GM18499 (cell line): ENCODE data around the gene PDS5B.

ENCODE experiments used
- ATAC-seq: cut with Tn5 transposase; IDR thresholded peaks from one replicate; pipeline ENCODE4 v1.9.1; 2021; ENCODE audit warnings: moderate number of reproducible peaks; ENCODE audit not compliant: insufficient read depth, unreplicated experiment

PDS5B gene

GRCh38 chr13:32587011-32587810 is 959 bp downstream of the PDS5B start:
- no peak for ATAC-seq

GRCh38 chr13:32587811-32588170 is 1.5 kb downstream of the PDS5B start:
- ATAC-seq: no peak

GRCh38 chr13:32588736-32589135 is 2.5 kb downstream of the PDS5B start:
- no peak for ATAC-seq

GRCh38 chr13:32589471-32589870 is 3.2 kb downstream of the PDS5B start:
- ATAC-seq: no peak

- ATAC-seq: no peak
Measured at GRCh38 chr13:32590266-32590665, 4.0 kb downstream of the PDS5B start.

- no peak for ATAC-seq
Measured at GRCh38 chr13:32592082-32592481, 5.8 kb downstream of the PDS5B start.

GRCh38 chr13:32594157-32594738 is 8.0 kb downstream of the PDS5B start:
- no peak for ATAC-seq

- no peak for ATAC-seq
Measured at GRCh38 chr13:32595306-32595705, 9.1 kb downstream of the PDS5B start.

GRCh38 chr13:32600890-32601289 is 14.6 kb downstream of the PDS5B start:
- ATAC-seq: no peak

- ATAC-seq: no peak
Measured at GRCh38 chr13:32609428-32609827, 23.2 kb downstream of the PDS5B start.

- no peak for ATAC-seq
Measured at GRCh38 chr13:32610538-32610937, 24.3 kb downstream of the PDS5B start.

- no peak for ATAC-seq
Measured at GRCh38 chr13:32610977-32611376, 24.7 kb downstream of the PDS5B start.

GRCh38 chr13:32616883-32617511 is 30.7 kb downstream of the PDS5B start:
- ATAC-seq: no peak

GRCh38 chr13:32622827-32623226 is 36.6 kb downstream of the PDS5B start:
- no peak for ATAC-seq

GRCh38 chr13:32624441-32624840 is 38.2 kb downstream of the PDS5B start:
- no peak for ATAC-seq

- ATAC-seq: no peak
Measured at GRCh38 chr13:32627793-32628192, 41.5 kb downstream of the PDS5B start.

GRCh38 chr13:32629313-32629712 is 43.1 kb downstream of the PDS5B start:
- no peak for ATAC-seq

- no peak for ATAC-seq
Measured at GRCh38 chr13:32629866-32630265, 43.6 kb downstream of the PDS5B start.

- ATAC-seq: no peak
Measured at GRCh38 chr13:32632343-32632909, 46.2 kb downstream of the PDS5B start.

- no peak for ATAC-seq
Measured at GRCh38 chr13:32636711-32637110, 50.5 kb downstream of the PDS5B start.

GRCh38 chr13:32638739-32639138 is 52.5 kb downstream of the PDS5B start:
- no peak for ATAC-seq
